H1 (cell line): ENCODE data around the gene DCAF6.
A peak's percentile ranks its signal among the peaks of the same experiment; 100 is the strongest.

Source experiments
- CBX8 ChIP-seq: fragments of 300-800, 300-1000 bp; sonication (generic); IDR thresholded peaks from 2 replicates; pipeline ENCODE4 v1.7.1; 2016; ENCODE audit warnings: low read depth, low read length, borderline replicate concordance
- CHD2 ChIP-seq: IDR thresholded peaks from 2 replicates; pipeline ENCODE4 v1.6.1; 2012; ENCODE audit warnings: low read length, improper control_type of control experiment
- GTF2F1 ChIP-seq: IDR thresholded peaks from 2 replicates; pipeline ENCODE4 v1.6.1; 2012; ENCODE audit warnings: low read depth, low read length, improper control_type of control experiment, borderline replicate concordance
- PHF8 ChIP-seq: fragments of 200-600 bp; sonication (generic); conservative IDR thresholded peaks from 2 replicates; pipeline ENCODE4 v1.7.1; 2012; ENCODE audit warnings: low read depth, mild to moderate bottlenecking, inconsistent platforms, low read length, moderate library complexity
- POLR2A ChIP-seq, 2 experiments: IDR thresholded peaks; 1 replicate in 1 of 2; 2 replicates in 1 of 2; pipeline ENCODE4 v1.6.1; 2011; ENCODE audit warnings: low read depth in 2 of 2, low read length in 2 of 2, mild to moderate bottlenecking in 2 of 2; ENCODE audit errors: control extremely low read depth in 1 of 2
- POLR2AphosphoS5 ChIP-seq: IDR thresholded peaks from 2 replicates; pipeline ENCODE4 v1.6.1; 2011; ENCODE audit warnings: low read depth, low read length
- RBBP5 ChIP-seq: IDR thresholded peaks from 2 replicates; pipeline ENCODE4 v1.7.1; 2012; ENCODE audit warnings: low read depth, mild to moderate bottlenecking, inconsistent platforms, low read length, moderate library complexity, borderline replicate concordance
- SRF ChIP-seq: IDR thresholded peaks from 2 replicates; pipeline ENCODE4 v1.6.1; 2011; ENCODE audit warnings: mild to moderate bottlenecking, low read depth, low read length, moderate library complexity
- TAF1 ChIP-seq: IDR thresholded peaks from 2 replicates; pipeline ENCODE4 v1.6.1; 2011; ENCODE audit warnings: mild to moderate bottlenecking, low read depth, low read length
- TF ChIP-seq, protein P1 (sequence below), 3 experiments: IDR thresholded peaks; 1 replicate in 2 of 3; 2 replicates in 1 of 3; pipeline versions ENCODE4 v1.5.1 to v1.6.1; 2011; ENCODE audit warnings: low read length in 3 of 3, mild to moderate bottlenecking in 3 of 3, inconsistent platforms in 2 of 3, low read depth in 1 of 3, moderate library complexity in 1 of 3; ENCODE audit not compliant: insufficient read depth in 1 of 3; ENCODE audit errors: control extremely low read depth in 1 of 3
- TF ChIP-seq, protein P2 (sequence below): IDR thresholded peaks from 2 replicates; pipeline ENCODE4 v1.6.1; 2012; ENCODE audit warnings: inconsistent platforms

DNA sequence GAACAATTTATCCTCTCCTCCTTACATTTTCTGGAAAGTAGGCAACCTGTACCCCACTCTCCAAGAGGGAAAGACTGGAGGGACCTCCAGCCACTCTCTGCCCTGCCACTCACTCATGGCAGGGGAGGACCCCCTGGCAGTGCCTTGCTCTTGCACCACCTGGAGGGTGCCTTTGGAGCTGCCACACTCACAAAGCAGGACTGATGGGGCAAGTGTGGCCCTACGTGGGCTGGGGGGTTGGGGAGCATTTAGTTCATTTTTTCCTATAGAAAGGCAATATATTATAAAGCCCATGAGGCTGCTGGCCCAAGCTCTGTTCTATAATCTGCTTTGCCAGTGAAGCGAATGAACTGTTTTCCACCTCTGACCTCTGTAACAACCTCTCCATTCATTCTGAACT, 150.0 kb downstream of the DCAF6 start:
- TF ChIP-seq POLR2AphosphoS5 (no peak), CBX8 (no peak), TAF1 (no peak), GTF2F1 (no peak), SRF (no peak), POLR2A (IDR thresholded peaks at IDR 0.05; ENCODE audit: control extremely low read depth in 1 of 2, low read depth in 2 of 2, low read length in 2 of 2) (no peak), RBBP5 (no peak), CHD2 (no peak), PHF8 (no peak)
- TF ChIP-seq, protein P1, sequence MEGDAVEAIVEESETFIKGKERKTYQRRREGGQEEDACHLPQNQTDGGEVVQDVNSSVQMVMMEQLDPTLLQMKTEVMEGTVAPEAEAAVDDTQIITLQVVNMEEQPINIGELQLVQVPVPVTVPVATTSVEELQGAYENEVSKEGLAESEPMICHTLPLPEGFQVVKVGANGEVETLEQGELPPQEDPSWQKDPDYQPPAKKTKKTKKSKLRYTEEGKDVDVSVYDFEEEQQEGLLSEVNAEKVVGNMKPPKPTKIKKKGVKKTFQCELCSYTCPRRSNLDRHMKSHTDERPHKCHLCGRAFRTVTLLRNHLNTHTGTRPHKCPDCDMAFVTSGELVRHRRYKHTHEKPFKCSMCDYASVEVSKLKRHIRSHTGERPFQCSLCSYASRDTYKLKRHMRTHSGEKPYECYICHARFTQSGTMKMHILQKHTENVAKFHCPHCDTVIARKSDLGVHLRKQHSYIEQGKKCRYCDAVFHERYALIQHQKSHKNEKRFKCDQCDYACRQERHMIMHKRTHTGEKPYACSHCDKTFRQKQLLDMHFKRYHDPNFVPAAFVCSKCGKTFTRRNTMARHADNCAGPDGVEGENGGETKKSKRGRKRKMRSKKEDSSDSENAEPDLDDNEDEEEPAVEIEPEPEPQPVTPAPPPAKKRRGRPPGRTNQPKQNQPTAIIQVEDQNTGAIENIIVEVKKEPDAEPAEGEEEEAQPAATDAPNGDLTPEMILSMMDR (IDR thresholded peaks at IDR 0.05; ENCODE audit: control extremely low read depth in 1 of 3, insufficient read depth in 1 of 3, low read depth in 1 of 3, low read length in 3 of 3) = peak in 1 of 3 experiments; percentile 9; a peak in 1 of 4 replicates
- TF ChIP-seq, protein P2, sequence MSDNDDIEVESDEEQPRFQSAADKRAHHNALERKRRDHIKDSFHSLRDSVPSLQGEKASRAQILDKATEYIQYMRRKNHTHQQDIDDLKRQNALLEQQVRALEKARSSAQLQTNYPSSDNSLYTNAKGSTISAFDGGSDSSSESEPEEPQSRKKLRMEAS = no peak
